MM.1S (cell line): ENCODE measurements around the gene ADCK2.

ENCODE experiments used
- CTCF ChIP-seq: fragments of 300-600 bp; sonication (generic); IDR thresholded peaks from 2 replicates; pipeline ENCODE4 v1.5.1; 2016; ENCODE audit warnings: antibody characterized with exemption, low read length, mixed read lengths
- EZH2 ChIP-seq: fragments of 300-600 bp; sonication (generic); optimal IDR thresholded peaks from 2 replicates; pipeline ENCODE3; 2017; ENCODE audit warnings: low read depth, mild to moderate bottlenecking, antibody characterized with exemption, low read length, mixed read lengths
- EZH2phosphoT487 ChIP-seq: fragments of 300-600 bp; sonication (generic); IDR thresholded peaks from 2 replicates; pipeline ENCODE4 v1.6.1; 2018; ENCODE audit warnings: antibody characterized with exemption, low read length

GRCh38 chr7:140667476-140667875 is 5.3 kb upstream of the ADCK2 start:
- no peak for TF ChIP-seq CTCF
- TF ChIP-seq EZH2phosphoT487, result no peak
- TF ChIP-seq EZH2, result no peak
